ENCODE results near the gene STMN3. TPM values are rescaled to one million over a fixed set of nuclear protein-coding genes. Genes with fewer than 3 reads are reported as not detected.

Gene STMN3
- total and polyA plus RNA-seq, 4 donors = 13.6 to 20.9 (median 17.0) TPM

GRCh38 chr20:63598479-63599395 lies 54.5 kb downstream of the STMN3 start:
- no peak overlapping the region for H3K4me3 ChIP-seq
- H3K9me3 ChIP-seq (ENCODE audit: control insufficient read depth in 4 of 4, insufficient read depth in 3 of 4, low read length in 3 of 4) = no peaks in the 10 kb centered on the region
- H3K27ac ChIP-seq (ENCODE audit: low read depth in 1 of 2, low read length in 1 of 2) = no peak overlapping the region
- ATAC-seq (ENCODE audit: insufficient read depth, low FRiP score) (no peak), DNase-seq (no peak)
- no peak for TF ChIP-seq CTCF (IDR thresholded peaks at IDR 0.05; ENCODE audit: control extremely low read depth, extremely low read depth)
- no peaks in the 10 kb centered on the region for H3K4me1 ChIP-seq (ENCODE audit: control insufficient read depth in 5 of 5, insufficient read depth in 5 of 5, low read length in 5 of 5)
- 89 to 94% methylated on average over 33 of the region's 33 CpGs for WGBS, 2 donors
- H3K27me3 ChIP-seq (ENCODE audit: control insufficient read depth in 3 of 3, insufficient read depth in 3 of 3, low read length in 2 of 3) = no peaks in the 10 kb centered on the region
- peaks cover 17 to 45% (median 27%) of the 10 kb centered on the region in 4 donors for H3K36me3 ChIP-seq (ENCODE audit: control insufficient read depth in 4 of 4, insufficient read depth in 4 of 4, low read length in 4 of 4)
- no peak overlapping the region for H3K9ac ChIP-seq (ENCODE audit: insufficient read depth in 1 of 2, low read length in 2 of 2)

- Histone ChIP-seq H3K9ac (ENCODE audit: insufficient read depth in 1 of 2, low read length in 2 of 2) (no peak overlapping the region), H3K4me3 (no peak overlapping the region), H3K9me3 (ENCODE audit: control insufficient read depth in 4 of 4, insufficient read depth in 3 of 4, low read length in 3 of 4) (no peaks in the 10 kb centered on the region), H3K27ac (ENCODE audit: low read depth in 1 of 2, low read length in 1 of 2) (no peak overlapping the region), H3K4me1 (ENCODE audit: control insufficient read depth in 5 of 5, insufficient read depth in 5 of 5, low read length in 5 of 5) (no peaks in the 10 kb centered on the region), H3K27me3 (ENCODE audit: control insufficient read depth in 3 of 3, insufficient read depth in 3 of 3, low read length in 2 of 3) (no peaks in the 10 kb centered on the region), H3K36me3 (ENCODE audit: control insufficient read depth in 4 of 4, insufficient read depth in 4 of 4, low read length in 4 of 4) (peaks cover 22 to 45% (median 27%) of the 10 kb centered on the region in 4 donors)
- no peak for ATAC-seq (ENCODE audit: insufficient read depth, low FRiP score)
- no peak for TF ChIP-seq CTCF (IDR thresholded peaks at IDR 0.05; ENCODE audit: control extremely low read depth, extremely low read depth)
- WGBS, 2 donors = 89 to 90% methylated on average over 23 of the region's 23 CpGs
- DNase-seq = no peak
These were observed 55.4 kb downstream of the STMN3 start for GRCh38 chr20:63597651-63598478.

GRCh38 chr20:63596423-63596822 lies 56.8 kb downstream of the STMN3 start:
- no peak overlapping the region for H3K4me3 ChIP-seq
- ATAC-seq (ENCODE audit: insufficient read depth, low FRiP score) = no peak
- no peak overlapping the region for H3K9ac ChIP-seq (ENCODE audit: insufficient read depth in 1 of 2, low read length in 2 of 2)
- WGBS, 2 donors = 95 to 98% methylated on average over 6 of the region's 6 CpGs
- H3K27me3 ChIP-seq (ENCODE audit: control insufficient read depth in 3 of 3, insufficient read depth in 3 of 3, low read length in 2 of 3) = no peaks in the 10 kb centered on the region
- TF ChIP-seq CTCF (IDR thresholded peaks at IDR 0.05; ENCODE audit: control extremely low read depth, extremely low read depth) = no peak
- no peaks in the 10 kb centered on the region for H3K4me1 ChIP-seq (ENCODE audit: control insufficient read depth in 5 of 5, insufficient read depth in 5 of 5, low read length in 5 of 5)
- no peak for DNase-seq
- H3K36me3 ChIP-seq (ENCODE audit: control insufficient read depth in 4 of 4, insufficient read depth in 4 of 4, low read length in 4 of 4) = peaks cover 14 to 51% (median 20%) of the 10 kb centered on the region in 4 donors
- no peak overlapping the region for H3K27ac ChIP-seq (ENCODE audit: low read depth in 1 of 2, low read length in 1 of 2)
- no peaks in the 10 kb centered on the region for H3K9me3 ChIP-seq (ENCODE audit: control insufficient read depth in 4 of 4, insufficient read depth in 3 of 4, low read length in 3 of 4)
